Measurements from ENCODE around the gene PLRG1. TPM values are rescaled to one million over a fixed set of nuclear protein-coding genes. Genes with fewer than 3 reads are reported as not detected.
A peak's percentile ranks its signal among the peaks of the same experiment; 100 is the strongest.

PLRG1 gene
- polyA plus RNA-seq, 1 donor = 69.3 TPM

DNA sequence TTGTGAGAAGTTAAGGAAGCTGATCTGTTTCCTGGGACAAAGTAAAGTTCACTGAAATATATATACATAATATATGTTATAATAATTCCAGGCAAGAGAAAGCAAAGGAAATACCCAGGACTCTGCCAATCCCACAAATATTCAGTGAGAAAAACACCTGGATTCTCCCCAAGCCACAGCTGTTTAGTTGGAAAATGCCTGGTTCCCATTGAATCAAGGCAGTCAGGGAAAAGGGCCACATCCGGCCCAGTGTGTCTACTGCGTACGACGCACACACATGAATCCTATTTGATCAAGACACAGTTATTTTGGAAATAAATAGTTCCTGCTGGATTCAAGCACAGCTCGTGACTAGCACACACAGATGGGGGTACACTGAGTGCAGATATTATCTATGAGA is 52.3 kb downstream of the PLRG1 start:
- no peak for DNase-seq
- Histone ChIP-seq H3K27ac (ENCODE audit: low read length) (no peak overlapping the region), H3K4me1 (ENCODE audit: control insufficient read depth, insufficient read depth, low read length) (no peaks in the 10 kb centered on the region), H3K9me3 (ENCODE audit: control insufficient read depth, low read depth, low read length) (no peaks in the 10 kb centered on the region), H3K36me3 (ENCODE audit: control insufficient read depth, insufficient read depth, low read length) (no peaks in the 10 kb centered on the region), H3K27me3 (ENCODE audit: control insufficient read depth, insufficient read depth, low read length) (peaks cover 33% of the 10 kb centered on the region), H3K4me3 (ENCODE audit: low read length) (no peak overlapping the region)
- no CpG with 5 or more reads among the region's 5 CpGs for WGBS (ENCODE audit: insufficient coverage, low lambda C conversion rate)

DNA sequence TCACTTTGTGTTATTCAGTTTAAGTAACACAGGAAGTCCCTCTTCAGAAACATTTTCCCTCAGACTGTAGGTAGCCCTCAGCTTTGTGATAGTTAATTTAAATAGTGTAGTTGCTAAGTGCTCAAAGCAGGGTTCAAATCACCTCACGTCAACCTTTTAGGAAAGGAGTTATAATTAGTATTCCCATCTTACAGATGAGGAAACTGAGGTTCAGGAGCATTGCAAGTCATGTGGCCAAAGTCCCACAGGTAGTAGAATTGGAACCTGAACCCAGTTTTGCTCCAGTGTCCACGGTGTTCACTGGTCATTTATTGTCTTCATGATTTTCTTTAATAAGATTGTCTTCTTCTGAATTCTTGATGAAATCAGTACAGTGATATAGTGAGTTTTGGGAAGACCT is 54.3 kb downstream of the PLRG1 start:
- DNase-seq = no peak
- WGBS (ENCODE audit: insufficient coverage, low lambda C conversion rate) = 100% methylated on average over 1 of the region's 2 CpGs
- peaks cover 4% of the 10 kb centered on the region for H3K9me3 ChIP-seq (ENCODE audit: control insufficient read depth, low read depth, low read length)

DNA sequence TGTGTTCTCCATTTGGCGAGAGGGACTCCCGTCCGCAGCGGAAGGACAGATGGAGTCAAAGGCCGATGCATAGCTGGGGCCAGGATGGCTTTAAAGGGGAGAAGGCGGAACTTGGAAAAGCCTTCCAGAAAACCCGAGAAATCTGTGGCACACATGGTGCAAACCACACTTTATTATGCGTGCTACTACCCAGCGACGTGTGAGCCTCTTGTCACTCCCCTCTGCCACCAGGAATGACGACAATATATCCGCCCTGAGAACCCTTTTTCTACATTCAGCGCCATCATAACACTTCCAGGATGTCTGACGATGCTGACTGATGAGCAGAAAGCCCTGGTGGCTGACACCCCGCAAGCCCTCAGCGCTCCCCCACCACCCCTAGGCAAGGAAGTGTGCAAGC is 57.9 kb downstream of the PLRG1 start:
- Histone ChIP-seq H3K9me3 (ENCODE audit: control insufficient read depth, low read depth, low read length) (peaks cover 15% of the 10 kb centered on the region), H3K27me3 (ENCODE audit: control insufficient read depth, insufficient read depth, low read length) (peaks cover 73% of the 10 kb centered on the region), H3K4me1 (ENCODE audit: control insufficient read depth, insufficient read depth, low read length) (peaks cover 15% of the 10 kb centered on the region), H3K36me3 (ENCODE audit: control insufficient read depth, insufficient read depth, low read length) (no peaks in the 10 kb centered on the region), H3K27ac (ENCODE audit: low read length) (no peak overlapping the region), H3K4me3 (ENCODE audit: low read length) (peak overlapping the region; percentile 37)
- no peak for DNase-seq
- WGBS (ENCODE audit: insufficient coverage, low lambda C conversion rate) = no CpG with 5 or more reads among the region's 16 CpGs

More for the DNA sequence above, 54.3 kb downstream of the PLRG1 start:
- Histone ChIP-seq H3K27ac (ENCODE audit: low read length) (no peak overlapping the region), H3K4me1 (ENCODE audit: control insufficient read depth, insufficient read depth, low read length) (peaks cover 10% of the 10 kb centered on the region), H3K4me3 (ENCODE audit: low read length) (no peak overlapping the region), H3K36me3 (ENCODE audit: control insufficient read depth, insufficient read depth, low read length) (no peaks in the 10 kb centered on the region), H3K27me3 (ENCODE audit: control insufficient read depth, insufficient read depth, low read length) (peaks cover 53% of the 10 kb centered on the region)

DNA sequence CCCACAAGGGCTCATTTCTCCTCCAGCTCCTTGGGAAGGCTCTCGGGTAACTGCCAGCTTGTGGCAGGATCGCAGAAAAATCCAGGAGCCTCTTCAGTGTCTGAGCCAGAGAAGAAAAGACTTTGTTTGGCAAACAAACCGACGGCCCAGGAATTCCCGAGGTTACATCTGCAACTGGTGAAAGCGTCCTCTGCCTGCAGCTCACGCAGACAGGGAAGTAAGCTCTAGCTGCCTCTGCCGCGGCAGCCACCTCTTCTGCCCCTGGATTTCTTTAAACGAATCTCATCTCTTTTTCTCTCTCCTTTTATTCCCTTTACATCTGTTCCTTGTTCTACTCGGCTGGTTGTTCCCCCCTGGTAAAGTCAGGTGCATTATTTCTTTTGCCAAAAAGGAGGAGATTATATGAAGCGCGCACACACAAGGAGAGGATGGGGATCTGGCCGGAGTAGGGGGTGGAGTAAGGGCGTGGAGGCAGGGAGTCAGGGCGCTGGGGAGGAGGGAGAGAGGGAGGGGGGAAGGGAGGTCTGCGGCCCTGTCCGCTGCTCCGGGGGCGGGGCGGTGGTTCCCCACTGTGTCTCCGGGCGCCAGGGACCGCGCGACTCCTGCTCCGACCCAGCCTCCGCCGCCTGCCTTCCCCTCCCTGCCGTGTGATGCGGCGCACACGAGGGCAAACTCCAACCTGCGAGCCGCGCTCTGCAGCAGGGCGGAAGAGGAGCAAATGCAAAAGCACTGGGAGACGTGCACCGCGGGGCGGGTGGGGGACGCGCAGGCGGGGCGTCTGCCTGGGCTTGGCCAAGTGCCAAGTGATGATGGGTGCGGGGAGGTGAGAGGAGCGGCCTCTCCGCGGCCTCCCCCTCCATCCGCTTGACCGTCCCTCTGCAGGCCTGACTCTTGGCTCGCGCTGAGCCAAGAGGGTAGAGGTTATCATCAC is 58.6 kb downstream of the PLRG1 start, which contains the start of gene DCHS2:
DCHS2 (minus strand) TSS at position 459 of the 931 bp plus-strand sequence; CDS start at position 15, 444 bp downstream.
- peaks cover 15% of the 10 kb centered on the region for H3K9me3 ChIP-seq (ENCODE audit: control insufficient read depth, low read depth, low read length)
- peaks cover 15% of the 10 kb centered on the region for H3K4me1 ChIP-seq (ENCODE audit: control insufficient read depth, insufficient read depth, low read length)
- H3K36me3 ChIP-seq (ENCODE audit: control insufficient read depth, insufficient read depth, low read length) = no peaks in the 10 kb centered on the region
- peaks cover 75% of the 10 kb centered on the region for H3K27me3 ChIP-seq (ENCODE audit: control insufficient read depth, insufficient read depth, low read length)
- peak; percentile 80 to 89 for DNase-seq
- no CpG with 5 or more reads among the region's 53 CpGs for WGBS (ENCODE audit: insufficient coverage, low lambda C conversion rate)
- no peak within 1 kb of the TSS for H3K27ac ChIP-seq (ENCODE audit: low read length)
- peak within 1 kb of the TSS; percentile 37 for H3K4me3 ChIP-seq (ENCODE audit: low read length)

DNA sequence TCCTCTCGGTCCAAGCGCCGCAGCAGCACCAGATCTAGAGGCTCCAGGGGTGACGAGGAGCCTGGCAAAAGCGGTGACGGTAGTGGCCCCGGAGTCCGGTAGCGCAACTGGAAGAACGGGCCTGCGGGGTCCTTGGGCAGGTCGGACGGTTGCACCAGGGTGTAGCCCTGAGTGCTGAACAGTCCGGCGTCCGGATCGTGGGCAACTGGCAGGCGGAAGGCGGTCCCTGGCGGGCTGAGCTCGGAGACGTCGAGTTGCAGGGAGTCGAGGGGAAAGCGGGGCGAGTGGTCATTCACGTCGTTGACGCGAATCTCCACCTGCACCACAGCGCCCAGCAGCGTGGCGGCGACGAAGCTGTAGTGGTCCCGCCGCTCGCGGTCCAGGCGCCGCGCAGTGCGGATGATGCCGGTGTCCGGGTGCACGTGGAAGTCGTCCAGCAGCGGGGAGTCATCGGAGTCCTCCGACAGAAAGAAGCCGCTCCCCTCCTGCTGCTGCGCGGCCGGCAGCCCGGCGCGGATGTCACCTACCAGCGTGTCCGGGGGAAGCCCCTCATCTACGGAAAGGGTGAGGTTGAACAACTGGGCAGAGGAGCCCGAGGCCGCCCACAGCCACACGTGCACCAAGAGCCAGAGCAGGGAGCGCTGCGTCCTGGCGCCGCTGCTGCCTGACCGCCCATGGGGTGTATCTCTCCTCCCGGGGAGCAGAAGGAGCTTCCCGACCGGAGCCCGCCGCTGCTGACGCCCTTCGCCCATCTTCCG is 59.4 kb downstream of the PLRG1 start:
- peak in 1 of 2 donors; percentile 55 for DNase-seq
- no peak overlapping the region for H3K27ac ChIP-seq (ENCODE audit: low read length)

DNA sequence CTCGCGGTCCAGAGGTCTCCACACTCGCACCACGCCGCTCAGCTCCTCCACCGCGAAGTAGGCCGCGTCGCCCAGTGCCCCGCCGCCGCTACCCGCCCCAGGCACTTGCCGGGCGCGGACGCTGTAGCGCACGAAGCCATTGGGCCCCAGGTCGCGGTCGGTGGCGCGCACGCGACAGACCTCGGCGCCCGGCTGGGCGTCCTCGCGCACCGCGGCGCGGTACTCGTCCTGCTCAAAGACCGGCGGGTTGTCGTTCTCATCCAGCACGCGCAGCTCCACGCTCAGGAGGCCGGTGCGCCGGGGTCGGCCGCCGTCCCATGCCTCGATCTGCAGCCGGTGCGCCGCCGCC is 60.0 kb downstream of the PLRG1 start:
- Histone ChIP-seq H3K4me1 (ENCODE audit: control insufficient read depth, insufficient read depth, low read length) (peaks cover 15% of the 10 kb centered on the region), H3K27me3 (ENCODE audit: control insufficient read depth, insufficient read depth, low read length) (peaks cover 77% of the 10 kb centered on the region), H3K4me3 (ENCODE audit: low read length) (peak overlapping the region; percentile 37), H3K9me3 (ENCODE audit: control insufficient read depth, low read depth, low read length) (peaks cover 15% of the 10 kb centered on the region), H3K27ac (ENCODE audit: low read length) (no peak overlapping the region), H3K36me3 (ENCODE audit: control insufficient read depth, insufficient read depth, low read length) (no peaks in the 10 kb centered on the region)
- peak in 1 of 2 donors; percentile 35 for DNase-seq
- WGBS (ENCODE audit: insufficient coverage, low lambda C conversion rate) = no CpG with 5 or more reads among the region's 55 CpGs

More for the DNA sequence above, 59.4 kb downstream of the PLRG1 start:
- H3K9me3 ChIP-seq (ENCODE audit: control insufficient read depth, low read depth, low read length) = peaks cover 15% of the 10 kb centered on the region
- H3K4me1 ChIP-seq (ENCODE audit: control insufficient read depth, insufficient read depth, low read length) = peaks cover 15% of the 10 kb centered on the region
- H3K36me3 ChIP-seq (ENCODE audit: control insufficient read depth, insufficient read depth, low read length) = no peaks in the 10 kb centered on the region
- peak overlapping the region; percentile 37 for H3K4me3 ChIP-seq (ENCODE audit: low read length)
- H3K27me3 ChIP-seq (ENCODE audit: control insufficient read depth, insufficient read depth, low read length) = peaks cover 77% of the 10 kb centered on the region
- WGBS (ENCODE audit: insufficient coverage, low lambda C conversion rate) = no CpG with 5 or more reads among the region's 76 CpGs

DNA sequence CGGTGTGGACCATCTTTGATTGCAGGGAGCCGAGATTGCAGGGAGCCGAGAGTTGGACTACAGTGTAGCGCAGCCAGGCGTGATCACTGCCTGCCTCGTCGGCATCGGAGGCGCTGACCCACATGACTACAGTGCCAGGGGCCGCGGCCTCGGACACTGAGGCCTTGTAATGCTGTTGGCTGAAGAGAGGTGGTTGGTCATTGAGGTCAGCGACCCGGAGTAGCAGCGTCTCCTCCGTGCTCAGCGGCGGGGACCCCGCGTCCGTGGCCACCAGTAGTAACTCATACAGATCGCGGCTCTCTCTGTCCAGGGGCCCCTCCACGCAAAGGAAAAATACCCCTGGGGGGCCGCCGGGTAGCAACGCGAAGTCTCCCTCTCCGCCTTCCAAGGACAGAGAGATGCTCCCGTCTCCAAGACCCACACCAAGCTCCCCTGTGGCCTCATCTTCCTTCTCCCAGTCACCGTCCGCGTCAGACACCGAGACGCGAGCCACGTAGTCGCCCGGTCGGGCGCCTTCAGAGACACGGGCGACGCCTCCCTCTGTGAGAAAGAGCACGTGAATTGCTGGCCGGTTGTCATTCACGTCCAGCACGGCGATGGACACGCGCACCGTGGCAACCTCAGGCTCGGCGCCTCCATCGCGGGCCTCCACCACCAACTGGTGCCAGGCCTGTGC is 60.5 kb downstream of the PLRG1 start:
- Histone ChIP-seq H3K36me3 (ENCODE audit: control insufficient read depth, insufficient read depth, low read length) (no peaks in the 10 kb centered on the region), H3K9me3 (ENCODE audit: control insufficient read depth, low read depth, low read length) (peaks cover 15% of the 10 kb centered on the region), H3K27ac (ENCODE audit: low read length) (no peak overlapping the region), H3K27me3 (ENCODE audit: control insufficient read depth, insufficient read depth, low read length) (peaks cover 77% of the 10 kb centered on the region), H3K4me1 (ENCODE audit: control insufficient read depth, insufficient read depth, low read length) (peaks cover 15% of the 10 kb centered on the region), H3K4me3 (ENCODE audit: low read length) (no peak overlapping the region)
- WGBS (ENCODE audit: insufficient coverage, low lambda C conversion rate) = no CpG with 5 or more reads among the region's 56 CpGs
- no peak for DNase-seq

DNA sequence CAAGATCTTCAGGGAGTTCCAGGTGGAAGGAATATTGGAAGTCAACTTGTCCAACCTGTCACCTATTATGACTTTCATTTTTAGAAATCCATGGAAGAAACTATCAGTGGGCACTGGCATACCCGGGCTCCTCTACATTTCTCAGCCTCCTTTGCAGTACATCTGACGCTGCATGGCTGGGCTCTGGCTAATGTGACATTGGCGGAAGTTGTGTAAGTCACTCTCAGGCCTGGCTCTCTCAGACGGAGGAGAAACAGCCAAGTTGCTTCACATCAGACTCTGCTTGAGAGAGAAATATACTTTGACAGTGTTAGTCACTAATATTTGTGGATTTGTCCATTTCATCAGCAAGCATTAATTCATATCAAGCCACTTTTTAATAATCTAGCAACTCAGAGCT is 63.1 kb downstream of the PLRG1 start:
- H3K9me3 ChIP-seq (ENCODE audit: control insufficient read depth, low read depth, low read length) = peaks cover 15% of the 10 kb centered on the region
- DNase-seq = no peak
- H3K4me1 ChIP-seq (ENCODE audit: control insufficient read depth, insufficient read depth, low read length) = peaks cover 12% of the 10 kb centered on the region
- H3K4me3 ChIP-seq (ENCODE audit: low read length) = no peak overlapping the region
- no peak overlapping the region for H3K27ac ChIP-seq (ENCODE audit: low read length)
- H3K27me3 ChIP-seq (ENCODE audit: control insufficient read depth, insufficient read depth, low read length) = peaks cover 65% of the 10 kb centered on the region
- WGBS (ENCODE audit: insufficient coverage, low lambda C conversion rate) = no CpG with 5 or more reads among the region's 4 CpGs
- no peaks in the 10 kb centered on the region for H3K36me3 ChIP-seq (ENCODE audit: control insufficient read depth, insufficient read depth, low read length)

DNA sequence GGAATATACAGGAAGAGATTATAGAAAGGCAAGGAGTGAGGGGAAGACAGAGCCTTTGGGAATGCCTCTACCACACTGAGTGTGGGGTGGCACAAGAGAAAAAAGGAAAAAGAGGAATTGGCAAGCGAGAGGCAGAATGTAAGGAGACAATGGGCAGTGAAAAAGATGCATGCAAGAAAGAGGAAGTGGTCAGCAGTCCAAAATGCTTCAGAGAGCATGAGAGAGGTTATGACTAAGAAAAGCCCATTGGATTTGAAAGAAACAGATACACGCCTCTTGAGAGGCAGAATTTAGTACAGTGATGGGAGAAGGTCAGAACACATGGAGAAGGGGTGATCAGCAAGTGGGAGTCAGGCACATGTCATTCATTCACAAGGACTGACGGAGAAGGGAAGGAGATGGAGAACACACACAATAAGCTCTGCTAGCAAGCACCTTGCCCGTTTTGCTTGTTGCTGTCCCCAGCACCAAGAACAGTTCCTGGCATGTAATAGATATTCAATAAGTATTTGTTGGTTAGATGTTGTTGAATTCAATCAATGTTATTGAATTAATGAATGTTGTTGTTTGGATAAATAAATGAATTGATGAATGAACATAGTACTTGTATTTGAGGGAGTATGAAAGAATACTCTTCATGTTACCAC is 65.0 kb downstream of the PLRG1 start:
- 81% methylated on average over 2 of the region's 4 CpGs for WGBS (ENCODE audit: insufficient coverage, low lambda C conversion rate)
- H3K27me3 ChIP-seq (ENCODE audit: control insufficient read depth, insufficient read depth, low read length) = peaks cover 46% of the 10 kb centered on the region

More for the DNA sequence above, 65.0 kb downstream of the PLRG1 start:
- no peaks in the 10 kb centered on the region for H3K4me1 ChIP-seq (ENCODE audit: control insufficient read depth, insufficient read depth, low read length)
- no peak for DNase-seq
- H3K4me3 ChIP-seq (ENCODE audit: low read length) = no peak overlapping the region
- no peak overlapping the region for H3K27ac ChIP-seq (ENCODE audit: low read length)
- no peaks in the 10 kb centered on the region for H3K36me3 ChIP-seq (ENCODE audit: control insufficient read depth, insufficient read depth, low read length)
- peaks cover 6% of the 10 kb centered on the region for H3K9me3 ChIP-seq (ENCODE audit: control insufficient read depth, low read depth, low read length)
